Measurements from ENCODE around the gene ASXL1. TPM values are rescaled to one million over a fixed set of nuclear protein-coding genes. Genes with fewer than 3 reads are reported as not detected.

Gene ASXL1
- total and polyA plus RNA-seq, 2 experiments from 2014 or later = 10.4 to 29.0 TPM

DNA sequence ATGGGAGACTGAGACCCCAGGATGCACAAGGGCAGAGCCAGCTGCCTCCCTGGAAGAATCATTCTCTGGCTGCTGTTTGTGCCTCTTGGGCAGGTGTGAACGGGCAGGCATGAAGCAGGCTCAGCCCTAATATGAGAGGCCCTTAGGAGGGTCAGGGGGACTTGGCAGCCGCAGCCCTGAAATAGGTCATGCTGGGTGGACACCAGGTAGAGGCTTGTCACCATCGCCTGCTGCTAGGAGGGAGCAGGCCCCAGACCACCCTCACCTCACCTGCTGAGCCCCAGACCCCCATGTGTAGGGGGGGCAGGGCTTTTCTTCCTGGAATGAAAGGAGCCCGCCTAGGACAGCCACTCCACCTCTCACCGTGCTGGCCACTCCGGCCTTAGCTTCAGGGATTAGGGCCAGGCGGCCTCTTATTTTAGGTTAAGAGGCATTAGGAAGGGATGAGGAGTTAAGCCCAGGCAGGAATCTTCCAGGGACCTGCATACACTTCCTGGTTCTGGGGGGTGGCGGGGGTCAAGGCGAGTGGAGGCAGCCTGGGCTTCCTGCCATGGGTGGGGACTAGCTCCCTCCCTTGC lies 92.4 kb downstream of the ASXL1 start (continued):
- TF ChIP-seq ZNF462 (CRISPR knock-in tag; IDR thresholded peaks at IDR 0.05) (no peak), POLR2AphosphoS5 (IDR thresholded peaks at IDR 0.05; ENCODE audit: low read depth) (no peak), ZNF114 (CRISPR knock-in tag; IDR thresholded peaks at IDR 0.05) (no peak), EZH2phosphoT487 (IDR thresholded peaks at IDR 0.05; ENCODE audit: unreplicated experiment) (no peak), ZNF331 (CRISPR knock-in tag; IDR thresholded peaks at IDR 0.05; ENCODE audit: low read depth) (no peak), EZH2 (IDR thresholded peaks at IDR 0.05; ENCODE audit: low read depth, unreplicated experiment) (no peak)
- TF ChIP-seq, protein P1, sequence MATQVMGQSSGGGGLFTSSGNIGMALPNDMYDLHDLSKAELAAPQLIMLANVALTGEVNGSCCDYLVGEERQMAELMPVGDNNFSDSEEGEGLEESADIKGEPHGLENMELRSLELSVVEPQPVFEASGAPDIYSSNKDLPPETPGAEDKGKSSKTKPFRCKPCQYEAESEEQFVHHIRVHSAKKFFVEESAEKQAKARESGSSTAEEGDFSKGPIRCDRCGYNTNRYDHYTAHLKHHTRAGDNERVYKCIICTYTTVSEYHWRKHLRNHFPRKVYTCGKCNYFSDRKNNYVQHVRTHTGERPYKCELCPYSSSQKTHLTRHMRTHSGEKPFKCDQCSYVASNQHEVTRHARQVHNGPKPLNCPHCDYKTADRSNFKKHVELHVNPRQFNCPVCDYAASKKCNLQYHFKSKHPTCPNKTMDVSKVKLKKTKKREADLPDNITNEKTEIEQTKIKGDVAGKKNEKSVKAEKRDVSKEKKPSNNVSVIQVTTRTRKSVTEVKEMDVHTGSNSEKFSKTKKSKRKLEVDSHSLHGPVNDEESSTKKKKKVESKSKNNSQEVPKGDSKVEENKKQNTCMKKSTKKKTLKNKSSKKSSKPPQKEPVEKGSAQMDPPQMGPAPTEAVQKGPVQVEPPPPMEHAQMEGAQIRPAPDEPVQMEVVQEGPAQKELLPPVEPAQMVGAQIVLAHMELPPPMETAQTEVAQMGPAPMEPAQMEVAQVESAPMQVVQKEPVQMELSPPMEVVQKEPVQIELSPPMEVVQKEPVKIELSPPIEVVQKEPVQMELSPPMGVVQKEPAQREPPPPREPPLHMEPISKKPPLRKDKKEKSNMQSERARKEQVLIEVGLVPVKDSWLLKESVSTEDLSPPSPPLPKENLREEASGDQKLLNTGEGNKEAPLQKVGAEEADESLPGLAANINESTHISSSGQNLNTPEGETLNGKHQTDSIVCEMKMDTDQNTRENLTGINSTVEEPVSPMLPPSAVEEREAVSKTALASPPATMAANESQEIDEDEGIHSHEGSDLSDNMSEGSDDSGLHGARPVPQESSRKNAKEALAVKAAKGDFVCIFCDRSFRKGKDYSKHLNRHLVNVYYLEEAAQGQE (IDR thresholded peaks at IDR 0.05; ENCODE audit: unreplicated experiment) = no peak

All from GM23338 (cell line).